AG04450 (cell line): ENCODE measurements around the gene OLFML3. TPM values are rescaled to one million over a fixed set of nuclear protein-coding genes. Genes with fewer than 3 reads are reported as not detected.
"Not testable (repeated sequence)": the region's sequence is repeated elsewhere in the genome, so short reads cannot be mapped to it uniquely, and the experiment has no call there.

Experiments used
- CTCF ChIA-PET: fragments of 300-600, 350-600 bp; formaldehyde crosslinking; extraction: SDS; loops from one replicate; lab custom pipeline; 2022; ENCODE audit warnings: antibody characterized with exemption, inconsistent platforms; lab: Charles Lee
- POLR2A ChIA-PET: fragments of 350-600 bp; formaldehyde crosslinking; extraction: SDS; loops from one replicate; lab custom pipeline; 2021; ENCODE audit warnings: antibody characterized with exemption, inconsistent platforms; lab: Yijun Ruan, JAX
- DNase-seq: peaks from one replicate; pipeline ENCODE4 v3.0.0-alpha.2; 2011; ENCODE audit warnings: low read depth, low spot score
- H3K27ac ChIP-seq: one replicate; pipeline ENCODE4 v1.5.1; 2012; ENCODE audit warnings: low read depth, low read length, control low read depth
- H3K27me3 ChIP-seq: one replicate; pipeline ENCODE4 v1.6.0; 2012; ENCODE audit warnings: low read length; ENCODE audit not compliant: control insufficient read depth, insufficient read depth
- H3K4me3 ChIP-seq: 2 replicates; pipeline ENCODE4 v1.5.1; 2011; ENCODE audit warnings: mild to moderate bottlenecking, low read depth, low read length, control low read depth
- H3K9me3 ChIP-seq: 2 replicates; pipeline ENCODE4 v1.5.1; 2012; ENCODE audit warnings: low read length; ENCODE audit not compliant: control insufficient read depth, insufficient read depth
- polyA plus RNA-seq: library from polyadenylated mRNA; depleted of rRNA; stranded (reverse); fragments of >200 nt; gene quantifications from 2 replicates; pipeline ENCODE4 v1.2.3, GENCODE V29; 2011
- TF ChIP-seq, protein P1 (sequence below): IDR thresholded peaks from 2 replicates; pipeline ENCODE4 v1.5.1; 2011; ENCODE audit warnings: low read depth, low read length, control low read depth, inconsistent platforms

The OLFML3 gene
- polyA plus RNA-seq, 1 experiment: 90.3 TPM

DNA sequence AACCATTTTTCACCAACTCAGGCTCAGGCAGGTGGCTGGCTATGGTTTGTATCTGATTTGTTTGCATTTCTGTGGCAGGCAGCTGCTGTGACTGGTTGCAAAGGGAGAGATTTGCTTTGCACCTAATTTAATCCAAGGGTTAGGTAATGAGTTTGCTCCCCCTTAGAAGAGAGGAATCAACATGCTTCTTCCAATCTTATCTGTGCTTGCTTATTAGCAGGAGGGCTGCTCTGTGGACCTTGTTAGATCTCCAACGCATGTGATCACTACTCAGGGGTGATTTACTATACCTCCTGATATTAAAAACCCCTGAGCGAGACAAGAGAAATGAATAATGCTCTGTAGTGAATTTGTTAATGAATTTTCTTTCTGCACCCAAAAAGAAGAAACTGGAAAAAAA, 20.5 kb downstream of the OLFML3 start:
- Histone ChIP-seq H3K9me3 (peaks cover 4% of the 10 kb centered on the region), H3K27ac (no peak overlapping the region), H3K4me3 (no peak overlapping the region), H3K27me3 (peaks cover 5% of the 10 kb centered on the region)
- TF ChIP-seq, protein P1, sequence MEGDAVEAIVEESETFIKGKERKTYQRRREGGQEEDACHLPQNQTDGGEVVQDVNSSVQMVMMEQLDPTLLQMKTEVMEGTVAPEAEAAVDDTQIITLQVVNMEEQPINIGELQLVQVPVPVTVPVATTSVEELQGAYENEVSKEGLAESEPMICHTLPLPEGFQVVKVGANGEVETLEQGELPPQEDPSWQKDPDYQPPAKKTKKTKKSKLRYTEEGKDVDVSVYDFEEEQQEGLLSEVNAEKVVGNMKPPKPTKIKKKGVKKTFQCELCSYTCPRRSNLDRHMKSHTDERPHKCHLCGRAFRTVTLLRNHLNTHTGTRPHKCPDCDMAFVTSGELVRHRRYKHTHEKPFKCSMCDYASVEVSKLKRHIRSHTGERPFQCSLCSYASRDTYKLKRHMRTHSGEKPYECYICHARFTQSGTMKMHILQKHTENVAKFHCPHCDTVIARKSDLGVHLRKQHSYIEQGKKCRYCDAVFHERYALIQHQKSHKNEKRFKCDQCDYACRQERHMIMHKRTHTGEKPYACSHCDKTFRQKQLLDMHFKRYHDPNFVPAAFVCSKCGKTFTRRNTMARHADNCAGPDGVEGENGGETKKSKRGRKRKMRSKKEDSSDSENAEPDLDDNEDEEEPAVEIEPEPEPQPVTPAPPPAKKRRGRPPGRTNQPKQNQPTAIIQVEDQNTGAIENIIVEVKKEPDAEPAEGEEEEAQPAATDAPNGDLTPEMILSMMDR: no peak
- ChIA-PET POLR2A (no interaction called here), CTCF (no interaction called here)
- no peak for DNase-seq

DNA sequence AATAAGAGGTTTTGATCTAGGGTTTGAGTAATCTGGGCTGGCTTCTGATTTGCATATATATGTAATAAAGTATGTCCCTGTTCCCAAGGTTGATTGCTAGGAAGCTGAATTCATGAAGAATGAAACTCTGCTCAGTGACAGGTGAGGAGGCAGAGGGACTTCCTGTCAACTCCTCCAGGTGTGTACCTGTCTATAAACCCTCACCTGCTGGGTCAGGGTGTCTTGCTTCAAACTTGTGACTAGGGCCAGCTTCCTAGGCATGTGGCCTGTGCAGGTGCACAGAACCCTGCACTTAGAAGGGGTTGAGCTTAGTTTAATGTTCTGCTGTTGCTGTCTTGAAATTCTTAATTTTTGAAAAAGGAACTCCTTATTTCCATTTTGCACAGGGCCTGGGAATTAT, 21.1 kb downstream of the OLFML3 start:
- Histone ChIP-seq H3K4me3 (no peak overlapping the region), H3K27ac (no peak overlapping the region), H3K9me3 (no peaks in the 10 kb centered on the region; the same call in 1 of the 2 replicates), H3K27me3 (peaks cover 8% of the 10 kb centered on the region)
- ChIA-PET POLR2A (interaction anchor here (1.1 kb wide), 1 partner anchor 21 kb away, joined by 3 read pairs; the partner anchor contains the start of gene OLFML3), CTCF (interaction anchor here (1.4 kb wide), 1 partner anchor 21 kb away, joined by 4 read pairs; the partner anchor contains the start of gene OLFML3)
- TF ChIP-seq, protein P1: no peak
- DNase-seq: no peak

DNA sequence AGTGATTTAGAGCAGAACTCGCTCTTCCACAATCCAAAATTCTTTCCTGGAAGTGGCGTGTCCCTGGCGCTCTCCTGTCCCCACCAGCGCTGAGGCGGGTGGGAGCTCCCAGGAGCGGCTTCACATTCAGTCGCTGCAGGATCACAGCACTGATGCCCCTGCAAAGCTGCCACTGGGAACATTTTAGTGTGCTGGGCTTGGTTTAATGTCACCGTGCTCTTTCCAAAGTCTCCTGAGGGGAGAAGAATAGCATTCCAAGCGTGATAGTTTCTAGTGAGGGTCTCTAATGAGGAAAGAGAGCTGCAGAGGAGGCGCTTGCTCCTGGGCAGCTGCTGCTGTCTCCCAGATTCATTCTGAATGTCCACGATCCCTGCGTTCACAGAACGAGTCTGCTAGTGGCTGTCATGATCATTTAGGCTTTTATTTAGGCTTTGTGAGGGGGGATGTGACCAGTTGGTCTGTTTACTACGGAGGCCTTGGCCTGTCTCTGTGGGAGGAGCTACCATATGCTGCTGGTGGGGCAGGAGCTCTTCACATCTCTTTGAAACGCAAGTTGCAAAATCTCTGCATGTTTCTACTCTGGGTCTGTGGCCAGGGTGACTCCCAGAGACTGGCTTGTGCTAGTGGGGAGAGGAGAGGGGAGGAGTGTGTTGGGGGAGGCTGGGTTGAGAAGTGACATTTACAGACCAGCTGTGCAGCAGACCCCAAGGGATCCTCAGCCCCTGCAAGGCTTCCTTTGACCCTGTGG, 23.4 kb downstream of the OLFML3 start:
- no peak for DNase-seq
- no peak overlapping the region for H3K27ac ChIP-seq
- H3K9me3 ChIP-seq: no peaks in the 10 kb centered on the region; the same call in 1 of the 2 replicates
- TF ChIP-seq, protein P1: no peak
- H3K27me3 ChIP-seq: peaks cover 8% of the 10 kb centered on the region
- ChIA-PET CTCF (interaction anchor here (0.9 to 1.0 kb wide), 2 partner anchors 23 to 281 kb away, joined by 4 read pairs; partner anchors contain the start of gene OLFML3), POLR2A (no interaction called here)
- H3K4me3 ChIP-seq: no peak overlapping the region

DNA sequence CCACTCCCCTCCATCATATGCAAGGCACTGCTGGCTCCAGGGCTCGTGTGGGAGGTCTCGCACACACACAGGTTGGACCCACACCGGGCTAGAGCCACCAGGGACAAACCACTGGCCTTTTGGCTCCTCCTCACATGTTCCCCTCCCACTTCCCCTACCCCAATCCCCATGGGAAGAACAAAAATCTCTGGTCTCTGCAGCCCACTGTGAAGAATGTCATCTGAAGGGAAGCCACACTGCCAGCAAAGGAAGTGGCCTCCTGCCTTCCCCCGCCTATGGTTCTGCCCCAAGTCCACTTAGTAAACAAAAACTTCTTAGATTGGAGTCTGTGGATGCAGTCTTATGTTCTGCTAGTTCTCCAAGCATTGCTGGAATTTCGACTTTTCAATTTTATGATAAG, 24.2 kb downstream of the OLFML3 start:
- Histone ChIP-seq H3K27me3 (peaks cover 8% of the 10 kb centered on the region), H3K9me3 (no peaks in the 10 kb centered on the region; the same call in 1 of the 2 replicates), H3K27ac (no peak overlapping the region), H3K4me3 (no peak overlapping the region)
- TF ChIP-seq, protein P1: no peak
- no peak for DNase-seq
- POLR2A ChIA-PET: no interaction called here
- CTCF ChIA-PET: interaction anchor here (0.7 to 1.4 kb wide), 4 partner anchors 22 to 280 kb away, joined by 4 read pairs; partner anchors contain the start of gene OLFML3

DNA sequence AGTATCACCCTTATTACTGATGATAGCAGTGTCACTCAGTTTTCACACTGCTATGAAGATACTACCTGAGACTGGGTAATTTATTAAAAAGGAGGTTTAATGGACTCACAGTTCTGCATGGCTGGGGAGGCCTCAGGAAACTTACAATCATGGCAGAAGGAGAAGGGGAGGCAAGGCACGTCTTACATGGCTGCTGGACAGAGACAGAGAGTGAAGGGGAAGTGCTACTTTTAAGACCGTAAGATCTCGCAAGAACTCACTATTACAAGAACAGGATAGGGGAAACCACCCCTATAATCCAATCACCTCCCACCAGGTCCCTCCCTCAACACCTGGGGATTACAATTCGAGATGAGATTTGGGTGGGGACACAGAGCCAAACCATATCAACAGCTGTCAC, 27.6 kb downstream of the OLFML3 start:
- H3K27ac ChIP-seq, H3K27me3 ChIP-seq, H3K9me3 ChIP-seq, DNase-seq, POLR2A ChIA-PET, H3K4me3 ChIP-seq: not testable (repeated sequence)
- CTCF ChIA-PET: interaction anchor here (0.7 to 1.2 kb wide), 2 partner anchors 17 to 29 kb away, joined by 3 to 5 read pairs; no protein-coding TSS in a partner anchor
